ENCODE measurements around the gene WFIKKN1.

WFIKKN1 gene

DNA sequence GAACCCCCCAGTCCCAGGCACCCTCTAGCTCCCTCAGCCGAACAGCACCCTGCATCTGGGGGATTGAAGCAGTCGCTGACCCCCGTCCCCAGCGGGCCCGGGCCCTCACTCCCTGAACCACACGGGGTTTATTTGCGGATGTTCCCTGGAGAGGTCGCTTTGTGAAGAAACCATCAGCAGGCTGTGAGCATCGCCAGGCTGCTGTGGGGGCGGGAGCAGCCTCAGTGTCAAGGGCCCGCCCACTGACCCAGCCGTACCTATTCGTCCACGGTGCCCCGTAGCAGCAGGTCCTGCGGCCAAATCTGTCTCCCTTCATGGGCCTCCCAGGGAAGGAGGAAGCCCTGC is 47.3 kb upstream of the WFIKKN1 start:
- no peaks in the 10 kb centered on the region; the same call in 1 of the 2 replicates for H3K27me3 ChIP-seq (ENCODE audit: low read depth, low read length)
- TF ChIP-seq, protein P1, sequence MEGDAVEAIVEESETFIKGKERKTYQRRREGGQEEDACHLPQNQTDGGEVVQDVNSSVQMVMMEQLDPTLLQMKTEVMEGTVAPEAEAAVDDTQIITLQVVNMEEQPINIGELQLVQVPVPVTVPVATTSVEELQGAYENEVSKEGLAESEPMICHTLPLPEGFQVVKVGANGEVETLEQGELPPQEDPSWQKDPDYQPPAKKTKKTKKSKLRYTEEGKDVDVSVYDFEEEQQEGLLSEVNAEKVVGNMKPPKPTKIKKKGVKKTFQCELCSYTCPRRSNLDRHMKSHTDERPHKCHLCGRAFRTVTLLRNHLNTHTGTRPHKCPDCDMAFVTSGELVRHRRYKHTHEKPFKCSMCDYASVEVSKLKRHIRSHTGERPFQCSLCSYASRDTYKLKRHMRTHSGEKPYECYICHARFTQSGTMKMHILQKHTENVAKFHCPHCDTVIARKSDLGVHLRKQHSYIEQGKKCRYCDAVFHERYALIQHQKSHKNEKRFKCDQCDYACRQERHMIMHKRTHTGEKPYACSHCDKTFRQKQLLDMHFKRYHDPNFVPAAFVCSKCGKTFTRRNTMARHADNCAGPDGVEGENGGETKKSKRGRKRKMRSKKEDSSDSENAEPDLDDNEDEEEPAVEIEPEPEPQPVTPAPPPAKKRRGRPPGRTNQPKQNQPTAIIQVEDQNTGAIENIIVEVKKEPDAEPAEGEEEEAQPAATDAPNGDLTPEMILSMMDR (IDR thresholded peaks at IDR 0.05; ENCODE audit: low read depth, low read length), result no peak
- no peak for TF ChIP-seq EZH2phosphoT487 (IDR thresholded peaks at IDR 0.05; ENCODE audit: low read depth)
- H3K9ac ChIP-seq (ENCODE audit: low read length), result no peak overlapping the region
- no peak overlapping the region for H3K4me2 ChIP-seq (ENCODE audit: low read length)
- H3K4me3 ChIP-seq (ENCODE audit: low read length), result no peak overlapping the region
- H2AFZ ChIP-seq (ENCODE audit: low read depth, low read length), result no peak overlapping the region
- H3K79me2 ChIP-seq (ENCODE audit: low read length), result peaks cover 15% of the 10 kb centered on the region
- H3K4me1 ChIP-seq (ENCODE audit: low read length), result peaks cover 8% of the 10 kb centered on the region
- no peaks in the 10 kb centered on the region for H4K20me1 ChIP-seq (ENCODE audit: insufficient read depth, low read length)
- peaks cover 4% of the 10 kb centered on the region for H3K36me3 ChIP-seq (replicated peaks; ENCODE audit: low read depth, low read length)
- no peaks in the 10 kb centered on the region for H3K9me3 ChIP-seq (ENCODE audit: insufficient read depth, low read length)
- H3K27ac ChIP-seq (ENCODE audit: low read length), result no peak overlapping the region

DNA sequence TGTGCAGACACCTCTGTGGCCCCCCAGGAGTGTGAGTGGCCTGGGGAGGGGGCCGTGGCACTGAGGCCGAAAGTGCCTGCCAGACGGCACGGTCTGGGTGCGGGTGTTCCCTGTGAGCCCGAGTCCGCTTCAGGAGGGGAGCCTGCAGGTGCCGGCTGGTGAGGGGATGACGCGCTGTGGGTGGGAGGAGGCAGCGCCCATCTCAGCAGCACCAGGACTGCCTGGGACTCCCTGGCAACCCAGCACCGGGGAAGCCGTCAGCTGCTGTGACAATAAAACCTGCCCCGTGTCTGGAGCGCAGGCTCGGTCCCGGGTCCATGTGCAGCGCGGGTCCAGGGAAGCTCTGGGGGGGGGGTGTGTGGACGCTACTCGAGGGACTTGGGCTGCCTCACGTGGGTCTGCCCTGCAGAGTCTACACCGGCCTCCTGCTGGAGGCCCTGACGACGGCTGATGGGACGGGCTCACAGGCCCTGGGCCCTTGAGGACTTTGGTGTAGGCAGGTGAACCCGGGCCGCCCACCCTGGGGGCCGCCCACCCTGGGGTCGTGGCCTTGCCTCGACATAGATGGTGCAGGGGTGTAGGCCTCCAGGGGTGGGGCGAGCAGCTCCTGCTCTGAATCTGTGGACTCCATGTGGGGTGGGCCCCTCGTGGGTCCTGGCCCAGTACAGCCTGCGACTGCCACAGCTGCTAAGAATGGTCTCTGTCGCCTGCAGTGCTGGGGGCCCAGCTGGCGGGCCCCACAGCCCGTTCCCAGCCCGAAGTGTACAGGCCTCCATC is 46.8 kb upstream of the WFIKKN1 start:
- Histone ChIP-seq H3K27ac (ENCODE audit: low read length) (no peak overlapping the region), H3K36me3 (replicated peaks; ENCODE audit: low read depth, low read length) (peaks cover 4% of the 10 kb centered on the region), H3K9me3 (ENCODE audit: insufficient read depth, low read length) (no peaks in the 10 kb centered on the region), H3K4me1 (ENCODE audit: low read length) (peaks cover 8% of the 10 kb centered on the region), H3K4me3 (ENCODE audit: low read length) (no peak overlapping the region), H4K20me1 (ENCODE audit: insufficient read depth, low read length) (no peaks in the 10 kb centered on the region), H3K27me3 (ENCODE audit: low read depth, low read length) (no peaks in the 10 kb centered on the region; the same call in 1 of the 2 replicates), H2AFZ (ENCODE audit: low read depth, low read length) (no peak overlapping the region), H3K9ac (ENCODE audit: low read length) (no peak overlapping the region), H3K4me2 (ENCODE audit: low read length) (no peak overlapping the region), H3K79me2 (ENCODE audit: low read length) (peaks cover 19% of the 10 kb centered on the region)
- TF ChIP-seq, protein P1 (IDR thresholded peaks at IDR 0.05; ENCODE audit: low read depth, low read length), result no peak

DNA sequence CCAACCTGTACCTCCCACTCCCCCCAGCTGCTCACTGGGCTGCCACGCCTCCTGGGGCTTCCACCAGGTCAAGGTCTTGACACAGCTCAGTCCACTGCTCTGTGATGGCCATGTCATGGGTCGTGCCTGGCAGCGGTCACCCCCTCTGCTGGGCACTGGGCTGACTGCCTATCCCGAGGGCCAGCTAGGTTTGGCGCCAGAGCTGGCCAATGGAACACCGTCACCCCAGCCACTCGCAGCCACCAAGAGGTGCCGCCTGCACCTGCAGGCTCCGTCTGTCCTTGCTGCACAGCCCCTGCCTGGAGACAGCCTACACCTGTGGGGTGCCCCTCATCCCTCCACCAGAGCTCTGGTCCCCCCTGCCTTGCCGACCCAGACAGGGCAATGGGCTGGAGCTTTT is 45.4 kb upstream of the WFIKKN1 start:
- Histone ChIP-seq H3K79me2 (ENCODE audit: low read length) (peaks cover 19% of the 10 kb centered on the region), H3K9ac (ENCODE audit: low read length) (no peak overlapping the region), H3K27ac (ENCODE audit: low read length) (no peak overlapping the region), H3K9me3 (ENCODE audit: insufficient read depth, low read length) (no peaks in the 10 kb centered on the region), H2AFZ (ENCODE audit: low read depth, low read length) (no peak overlapping the region), H4K20me1 (ENCODE audit: insufficient read depth, low read length) (peaks cover under 1% of the 10 kb centered on the region; the same call in 1 of the 2 replicates), H3K4me3 (ENCODE audit: low read length) (no peak overlapping the region), H3K4me1 (ENCODE audit: low read length) (peaks cover 8% of the 10 kb centered on the region), H3K36me3 (replicated peaks; ENCODE audit: low read depth, low read length) (peaks cover 4% of the 10 kb centered on the region), H3K4me2 (ENCODE audit: low read length) (no peak overlapping the region), H3K27me3 (ENCODE audit: low read depth, low read length) (no peaks in the 10 kb centered on the region; the same call in 1 of the 2 replicates)
- TF ChIP-seq EZH2phosphoT487 (IDR thresholded peaks at IDR 0.05; ENCODE audit: low read depth), result no peak
- TF ChIP-seq, protein P1 (IDR thresholded peaks at IDR 0.05; ENCODE audit: low read depth, low read length), result no peak

DNA sequence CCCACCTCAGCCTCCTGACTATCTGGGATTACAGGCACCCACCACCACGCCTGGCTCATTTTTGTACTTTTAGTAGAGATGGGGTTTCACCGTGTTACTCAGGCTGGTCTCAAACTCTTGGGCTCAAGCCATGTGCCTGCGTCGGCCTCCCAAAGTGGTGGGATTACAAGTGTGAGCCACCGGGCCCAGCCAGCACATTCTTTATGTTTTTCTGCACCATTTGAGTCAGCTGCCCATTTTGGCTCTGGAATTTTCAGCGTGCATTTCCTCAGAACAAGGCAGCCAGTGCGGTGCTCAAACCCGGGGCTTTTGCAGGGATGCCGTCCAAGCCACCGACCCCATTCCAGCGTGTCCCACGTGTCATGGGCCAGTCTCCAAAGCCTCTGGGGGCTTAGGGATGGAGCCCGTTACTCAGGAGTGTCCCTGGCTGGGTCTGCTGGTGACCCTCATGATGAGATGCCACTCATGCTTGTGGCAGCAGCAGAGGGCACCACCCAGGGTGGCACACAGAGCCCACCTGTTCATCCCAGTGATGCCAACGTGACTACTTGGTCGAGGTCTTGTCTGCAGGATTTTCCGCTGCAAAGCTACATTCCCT is 44.6 kb upstream of the WFIKKN1 start:
- Histone ChIP-seq H3K27me3 (ENCODE audit: low read depth, low read length) (no peaks in the 10 kb centered on the region; the same call in 1 of the 2 replicates), H3K9me3 (ENCODE audit: insufficient read depth, low read length) (no peaks in the 10 kb centered on the region), H4K20me1 (ENCODE audit: insufficient read depth, low read length) (peaks cover 8% of the 10 kb centered on the region; the same call in 1 of the 2 replicates), H3K4me1 (ENCODE audit: low read length) (peaks cover 14% of the 10 kb centered on the region), H3K79me2 (ENCODE audit: low read length) (peaks cover 27% of the 10 kb centered on the region), H3K4me2 (ENCODE audit: low read length) (no peak overlapping the region), H3K4me3 (ENCODE audit: low read length) (no peak overlapping the region), H3K9ac (ENCODE audit: low read length) (no peak overlapping the region), H2AFZ (ENCODE audit: low read depth, low read length) (no peak overlapping the region), H3K36me3 (replicated peaks; ENCODE audit: low read depth, low read length) (peaks cover 4% of the 10 kb centered on the region), H3K27ac (ENCODE audit: low read length) (no peak overlapping the region)
- TF ChIP-seq, protein P1 (IDR thresholded peaks at IDR 0.05; ENCODE audit: low read depth, low read length), result no peak
- TF ChIP-seq EZH2phosphoT487 (IDR thresholded peaks at IDR 0.05; ENCODE audit: low read depth), result no peak
